ENCODE measurements around the gene PARP3.
"Not testable (repeated sequence)": the region's sequence is repeated elsewhere in the genome, so short reads cannot be mapped to it uniquely, and the experiment has no call there.

The PARP3 gene

GRCh38 chr3:51986010-51986947, 44.1 kb downstream of the PARP3 start:
- DNase-seq, result no peak

DNA sequence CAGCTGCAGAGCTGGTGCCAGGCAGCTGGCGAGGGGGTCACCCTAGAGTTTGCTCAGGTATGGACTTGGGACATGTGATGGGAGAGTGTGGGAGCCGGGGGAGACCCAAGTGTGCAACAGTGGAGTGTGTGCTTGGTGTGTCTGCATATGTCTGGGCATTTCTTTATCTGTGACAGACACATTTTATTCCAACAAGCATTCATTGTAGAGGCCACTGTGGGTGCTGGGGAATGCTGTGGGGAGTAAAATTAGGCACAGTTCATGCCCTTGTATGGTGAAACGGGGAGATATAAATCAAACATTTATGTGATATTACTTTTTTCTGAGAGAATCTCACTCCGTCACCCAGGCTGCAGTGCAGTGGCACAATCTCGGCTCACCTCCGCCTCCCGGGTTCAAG, 45.4 kb downstream of the PARP3 start:
- DNase-seq, result no peak

GRCh38 chr3:51988286-51989146, 46.4 kb downstream of the PARP3 start:
- no peak for DNase-seq

- not testable (repeated sequence) for DNase-seq
Observed at GRCh38 chr3:51990501-51990971, 48.4 kb downstream of the PARP3 start.

DNA sequence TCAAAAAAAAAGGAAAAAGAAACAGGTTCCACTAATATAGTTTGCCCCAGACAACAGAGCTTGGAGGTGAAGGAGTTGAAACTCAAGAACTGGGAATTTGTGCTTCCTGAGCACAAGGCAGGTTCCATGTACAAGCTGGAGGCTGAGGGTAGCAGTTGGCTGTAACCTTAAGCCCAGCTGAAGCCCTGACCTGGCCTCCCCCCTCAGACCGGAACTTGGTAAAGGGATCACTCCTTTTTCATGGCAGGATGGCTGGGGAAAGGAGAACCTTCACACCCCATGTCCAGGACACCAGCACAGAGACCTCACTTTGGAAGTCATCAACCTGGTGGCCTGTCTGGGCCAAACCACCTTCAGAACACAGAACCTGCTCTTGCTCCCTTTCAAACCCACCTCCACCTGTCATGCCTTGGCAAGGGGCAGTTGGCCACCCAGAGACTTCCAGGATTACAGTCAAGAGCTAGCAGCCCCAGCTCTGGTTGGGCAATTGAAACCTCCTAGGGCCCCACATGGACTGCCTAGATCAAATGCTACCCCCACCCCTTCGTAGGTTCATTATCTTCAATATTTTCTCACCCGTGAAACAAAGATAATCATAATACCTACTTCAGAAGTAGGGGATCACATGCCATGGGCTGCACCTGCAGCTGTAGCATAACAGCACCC, 50.0 kb downstream of the PARP3 start:
- DNase-seq, result no peak

DNA sequence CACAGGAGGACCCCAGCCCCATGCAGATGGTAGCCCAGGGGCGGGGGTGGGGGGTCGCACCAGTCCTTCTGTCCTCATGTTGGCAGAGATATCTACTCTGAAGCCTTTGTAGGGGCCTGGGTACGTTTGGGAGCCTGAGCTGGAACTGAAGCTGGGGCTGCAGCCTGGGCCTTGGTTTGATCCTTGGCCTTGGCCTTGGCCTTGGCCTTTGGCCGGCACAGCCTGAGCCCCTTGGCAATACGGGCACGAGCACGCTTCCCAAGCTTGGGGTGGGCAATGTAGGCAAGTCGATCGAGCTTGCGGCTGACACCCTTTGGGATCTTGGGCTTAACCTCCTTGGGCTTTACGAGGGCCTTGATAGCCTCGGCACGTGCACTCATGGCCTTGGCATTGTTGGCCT, 51.5 kb downstream of the PARP3 start:
- DNase-seq, result not testable (repeated sequence)

- DNase-seq, result no peak
Observed at GRCh38 chr3:51994530-51994929, 52.4 kb downstream of the PARP3 start.

- peak; percentile 95 for DNase-seq
Observed at GRCh38 chr3:51995346-51996163, 53.4 kb downstream of the PARP3 start, which contains the start of gene RPL29. RPL29 (minus strand) TSS chr3:51995895; CDS start chr3:51995461, 434 bp downstream.

DNA sequence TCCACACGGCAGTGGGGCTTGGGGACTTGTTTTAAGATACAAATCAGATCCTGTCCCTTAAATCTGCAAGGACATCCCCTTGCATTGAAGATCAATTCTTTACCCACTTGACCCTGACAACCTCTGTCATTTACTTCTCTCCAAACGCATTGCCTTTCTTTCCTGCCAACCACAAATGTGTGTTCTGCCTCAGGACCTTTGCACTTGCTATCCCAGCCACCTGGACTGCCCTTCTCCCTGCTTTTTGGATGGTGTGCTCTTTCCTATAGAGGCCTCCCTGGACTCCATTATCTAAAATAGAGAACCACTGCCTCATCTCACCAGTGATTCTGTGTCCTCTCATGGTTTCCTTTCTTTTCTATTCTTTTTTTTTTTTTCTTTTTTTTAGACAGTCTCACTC, 55.0 kb downstream of the PARP3 start:
- DNase-seq, result no peak

DNA sequence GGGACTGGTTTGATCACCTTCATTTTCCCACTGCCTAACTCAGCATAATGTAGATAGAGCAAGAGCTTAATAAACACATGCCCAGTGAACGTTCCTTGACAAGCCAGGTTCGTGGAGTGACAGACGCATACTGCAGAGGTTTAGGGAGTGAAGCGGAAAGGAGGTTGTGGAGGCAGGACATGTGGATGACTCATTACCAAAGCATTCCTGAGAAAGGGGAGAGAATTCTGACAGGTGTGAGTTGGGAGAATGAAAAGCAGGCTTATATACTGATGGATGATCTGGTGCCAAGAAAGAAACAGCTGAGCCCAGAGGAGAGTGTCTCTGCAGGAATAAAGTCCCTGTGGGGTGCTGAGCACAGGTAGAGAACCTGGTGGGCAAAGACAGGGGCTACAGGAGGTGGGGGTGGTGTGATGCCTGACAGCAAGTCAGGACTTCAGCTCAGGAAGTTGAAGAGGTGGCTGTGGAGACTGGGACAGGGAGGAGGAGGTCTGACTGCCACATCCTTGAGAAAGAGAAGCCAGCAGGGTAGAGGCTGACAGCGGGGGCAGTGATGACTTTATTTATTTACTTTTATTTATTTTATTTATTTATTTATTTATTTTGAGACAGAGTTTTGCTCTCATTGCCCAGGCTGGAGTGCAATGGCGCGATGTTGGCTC, 55.9 kb downstream of the PARP3 start:
- no peak for DNase-seq
